Keratinocyte (primary cell): Measurements from ENCODE around the gene MATK.

Experiments used
- EZH2 ChIP-seq: IDR thresholded peaks from one replicate; pipeline ENCODE4 v1.6.1; 2012; ENCODE audit warnings: inconsistent platforms, mild to moderate bottlenecking, low read length, moderate library complexity
- TF ChIP-seq, protein P1 (sequence below), 3 experiments: IDR thresholded peaks in 1 of 3; conservative IDR thresholded peaks in 1 of 3; optimal IDR thresholded peaks in 1 of 3; 2 replicates in 2 of 3; 3 replicates in 1 of 3; pipeline versions ENCODE3 to v1.5.1; 2011; ENCODE audit warnings: low read length in 3 of 3, mild to moderate bottlenecking in 3 of 3, moderate library complexity in 2 of 3, control low read depth in 1 of 3, inconsistent platforms in 1 of 3; ENCODE audit not compliant: insufficient read depth in 2 of 3; ENCODE audit errors: extremely low read depth in 1 of 3

GRCh38 chr19:3805859-3806258 lies 19.7 kb upstream of the MATK start:
- TF ChIP-seq, protein P1, sequence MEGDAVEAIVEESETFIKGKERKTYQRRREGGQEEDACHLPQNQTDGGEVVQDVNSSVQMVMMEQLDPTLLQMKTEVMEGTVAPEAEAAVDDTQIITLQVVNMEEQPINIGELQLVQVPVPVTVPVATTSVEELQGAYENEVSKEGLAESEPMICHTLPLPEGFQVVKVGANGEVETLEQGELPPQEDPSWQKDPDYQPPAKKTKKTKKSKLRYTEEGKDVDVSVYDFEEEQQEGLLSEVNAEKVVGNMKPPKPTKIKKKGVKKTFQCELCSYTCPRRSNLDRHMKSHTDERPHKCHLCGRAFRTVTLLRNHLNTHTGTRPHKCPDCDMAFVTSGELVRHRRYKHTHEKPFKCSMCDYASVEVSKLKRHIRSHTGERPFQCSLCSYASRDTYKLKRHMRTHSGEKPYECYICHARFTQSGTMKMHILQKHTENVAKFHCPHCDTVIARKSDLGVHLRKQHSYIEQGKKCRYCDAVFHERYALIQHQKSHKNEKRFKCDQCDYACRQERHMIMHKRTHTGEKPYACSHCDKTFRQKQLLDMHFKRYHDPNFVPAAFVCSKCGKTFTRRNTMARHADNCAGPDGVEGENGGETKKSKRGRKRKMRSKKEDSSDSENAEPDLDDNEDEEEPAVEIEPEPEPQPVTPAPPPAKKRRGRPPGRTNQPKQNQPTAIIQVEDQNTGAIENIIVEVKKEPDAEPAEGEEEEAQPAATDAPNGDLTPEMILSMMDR (optimal IDR thresholded peaks at IDR 0.05 in 1 of 3, IDR thresholded peaks at IDR 0.05 in 1 of 3, conservative IDR thresholded peaks at IDR 0.05 in 1 of 3; ENCODE audit: extremely low read depth in 1 of 3, insufficient read depth in 2 of 3, low read length in 3 of 3) = no peak
- no peak for TF ChIP-seq EZH2
